SK-N-MC (cell line): ENCODE measurements around the gene ARID4B.

Source experiments
- EZH2 ChIP-seq: fragments of 200-600 bp; sonication (generic); IDR thresholded peaks from one replicate; pipeline ENCODE4 v1.6.1; 2017; ENCODE audit warnings: antibody characterized with exemption
- FOXP2 ChIP-seq: optimal IDR thresholded peaks from 2 replicates; pipeline ENCODE3; 2011; ENCODE audit warnings: mild to moderate bottlenecking, moderate library complexity; ENCODE audit not compliant: insufficient read depth; ENCODE audit errors: extremely low read length, control extremely low read depth
- POLR2AphosphoS5 ChIP-seq: IDR thresholded peaks from 2 replicates; pipeline ENCODE4 v1.6.1; 2012; ENCODE audit warnings: mild to moderate bottlenecking, low read depth, low read length, borderline replicate concordance

GRCh38 chr1:235325139-235325538 is 2.8 kb downstream of the ARID4B start:
- TF ChIP-seq EZH2 (no peak), POLR2AphosphoS5 (no peak), FOXP2 (no peak)
